GM11168 (cell line): ENCODE data around the gene ATMIN.

ENCODE experiments used
- in situ Hi-C: fragments of 300-500 bp; cut with MboI; formaldehyde crosslinking; loops from one replicate; pipeline ENCODE4 v1.12.0; 2022; ENCODE audit warnings: low sequenced_read_pairs; ENCODE audit not compliant: unreplicated experiment

Gene ATMIN

GRCh38 chr16:81004646-81005353 is 30.8 kb upstream of the ATMIN start:
- in situ Hi-C loops: no loop called here

GRCh38 chr16:81005610-81006161 is 30.0 kb upstream of the ATMIN start:
- in situ Hi-C loops: no loop called here

- in situ Hi-C loops: no loop called here
Measured at GRCh38 chr16:81006211-81006812, 29.3 kb upstream of the ATMIN start.

GRCh38 chr16:81006813-81007695 is 28.6 kb upstream of the ATMIN start, which contains the start of the genes CENPN and CMC2:
CENPN (plus strand) TSS chr16:81007214; CDS start chr16:81011940, 4,726 bp downstream.
CMC2 (minus strand) TSS chr16:81006885; CDS start chr16:80997394, 9,491 bp downstream.
- in situ Hi-C loops: no loop called here

- in situ Hi-C loops: no loop called here
Measured at GRCh38 chr16:81008505-81008789, 27.2 kb upstream of the ATMIN start.

GRCh38 chr16:81012974-81013373 is 22.7 kb upstream of the ATMIN start:
- in situ Hi-C loops: no loop called here

- in situ Hi-C loops: no loop called here
Measured at GRCh38 chr16:81014672-81015071, 21.0 kb upstream of the ATMIN start.

- in situ Hi-C loops: no loop called here
Measured at GRCh38 chr16:81018496-81018895, 17.1 kb upstream of the ATMIN start.

GRCh38 chr16:81026429-81026828 is 9.2 kb upstream of the ATMIN start:
- in situ Hi-C loops: no loop called here

GRCh38 chr16:81029930-81030604 is 5.6 kb upstream of the ATMIN start:
- in situ Hi-C loops: no loop called here

GRCh38 chr16:81035975-81036750 is 521 bp downstream of the ATMIN start:
- in situ Hi-C loops: no loop called here

GRCh38 chr16:81036751-81037350 is 1.2 kb downstream of the ATMIN start:
- in situ Hi-C loops: no loop called here

- in situ Hi-C loops: no loop called here
Measured at GRCh38 chr16:81040131-81040530, 4.5 kb downstream of the ATMIN start.

GRCh38 chr16:81040842-81041241 is 5.2 kb downstream of the ATMIN start:
- in situ Hi-C loops: no loop called here

GRCh38 chr16:81041696-81042095 is 6.1 kb downstream of the ATMIN start:
- in situ Hi-C loops: no loop called here

GRCh38 chr16:81042821-81043220 is 7.2 kb downstream of the ATMIN start:
- in situ Hi-C loops: no loop called here

GRCh38 chr16:81053761-81054160 is 18.1 kb downstream of the ATMIN start:
- in situ Hi-C loops: no loop called here

- in situ Hi-C loops: no loop called here
Measured at GRCh38 chr16:81060576-81061306, 25.1 kb downstream of the ATMIN start.

- in situ Hi-C loops: no loop called here
Measured at GRCh38 chr16:81061307-81061640, 25.6 kb downstream of the ATMIN start.
